Neutrophil (primary cell): Measurements from ENCODE around the gene KDM2B.
"Not testable (repeated sequence)": the region's sequence is repeated elsewhere in the genome, so short reads cannot be mapped to it uniquely, and the experiment has no call there.

Experiments used
- H3K27ac ChIP-seq: fragments of 200-600 bp; sonication (generic); 2 replicates; pipeline ENCODE4 v1.5.1; 2016; ENCODE audit warnings: mild to moderate bottlenecking, moderate library complexity
- H3K27me3 ChIP-seq: fragments of 200-600 bp; sonication (generic); 2 replicates; pipeline ENCODE4 v1.6.0; 2016; ENCODE audit warnings: mild to moderate bottlenecking
- H3K36me3 ChIP-seq: fragments of 200-600 bp; sonication (generic); 2 replicates; pipeline ENCODE4 v1.5.1; 2017
- H3K4me1 ChIP-seq, 2 experiments: fragments of 200-600 bp in 1 of 2; sonication (generic) in 1 of 2; 1 replicate in 1 of 2; 2 replicates in 1 of 2; pipeline versions ENCODE4 v1.5.1 to v1.6.1; 2013 to 2016; ENCODE audit warnings: low read depth in 1 of 2, low read length in 1 of 2, mild to moderate bottlenecking in 1 of 2, moderate library complexity in 1 of 2; ENCODE audit not compliant: control insufficient read depth in 1 of 2, insufficient read depth in 1 of 2
- H3K4me3 ChIP-seq, 2 experiments: fragments of 200-600 bp in 1 of 2; sonication (generic) in 1 of 2; 1 replicate in 1 of 2; 2 replicates in 1 of 2; pipeline ENCODE4 v1.5.1; 2013 to 2016; ENCODE audit warnings: low read depth in 1 of 2, low read length in 1 of 2, mild to moderate bottlenecking in 1 of 2, moderate library complexity in 1 of 2
- H3K9me3 ChIP-seq: fragments of 200-600 bp; sonication (generic); 2 replicates; pipeline ENCODE4 v1.5.1; 2016
- TF ChIP-seq, protein P1 (sequence below): fragments of 200-600 bp; sonication (generic); IDR thresholded peaks from 2 replicates; pipeline ENCODE4 v1.5.1; 2016; ENCODE audit warnings: antibody characterized with exemption

KDM2B gene

DNA sequence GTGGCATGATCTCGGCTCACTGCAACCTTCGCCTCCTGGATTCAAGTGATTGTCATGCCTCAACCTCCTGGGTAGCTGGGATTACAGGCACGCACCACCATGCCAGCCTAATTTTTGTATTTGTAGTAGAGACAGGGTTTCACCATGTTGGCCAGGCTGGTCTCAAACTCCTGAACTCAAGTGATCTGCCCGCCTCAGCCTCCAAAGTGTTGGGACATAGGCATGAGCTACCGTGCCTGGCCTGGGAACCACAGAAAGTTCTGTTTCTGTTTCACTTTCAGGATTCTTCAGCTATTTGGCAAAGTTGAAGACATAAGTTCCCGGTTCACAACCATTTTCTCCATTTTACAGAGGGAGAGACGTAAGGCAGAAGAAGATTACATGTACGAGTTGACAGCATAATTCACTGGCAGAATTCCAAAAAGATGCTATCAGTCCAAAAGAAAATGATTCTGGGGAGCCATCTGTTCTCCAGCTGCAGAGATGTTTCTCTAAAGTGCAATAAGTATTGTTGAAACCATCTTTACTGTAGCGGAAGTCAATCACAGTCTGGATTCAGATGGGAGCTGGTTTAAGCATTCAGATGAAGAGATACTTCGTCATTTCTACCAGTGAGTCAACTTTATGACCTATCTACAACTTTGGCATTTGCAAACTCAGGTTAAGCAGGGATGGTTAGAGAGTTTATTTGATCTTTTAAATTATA, 189.1 kb downstream of the KDM2B start:
- Histone ChIP-seq H3K27me3 (no peaks in the 10 kb centered on the region), H3K9me3 (no peaks in the 10 kb centered on the region), H3K36me3 (no peaks in the 10 kb centered on the region), H3K4me1 (no peaks in the 10 kb centered on the region), H3K27ac (no peak overlapping the region), H3K4me3 (no peak overlapping the region)
- TF ChIP-seq, protein P1, sequence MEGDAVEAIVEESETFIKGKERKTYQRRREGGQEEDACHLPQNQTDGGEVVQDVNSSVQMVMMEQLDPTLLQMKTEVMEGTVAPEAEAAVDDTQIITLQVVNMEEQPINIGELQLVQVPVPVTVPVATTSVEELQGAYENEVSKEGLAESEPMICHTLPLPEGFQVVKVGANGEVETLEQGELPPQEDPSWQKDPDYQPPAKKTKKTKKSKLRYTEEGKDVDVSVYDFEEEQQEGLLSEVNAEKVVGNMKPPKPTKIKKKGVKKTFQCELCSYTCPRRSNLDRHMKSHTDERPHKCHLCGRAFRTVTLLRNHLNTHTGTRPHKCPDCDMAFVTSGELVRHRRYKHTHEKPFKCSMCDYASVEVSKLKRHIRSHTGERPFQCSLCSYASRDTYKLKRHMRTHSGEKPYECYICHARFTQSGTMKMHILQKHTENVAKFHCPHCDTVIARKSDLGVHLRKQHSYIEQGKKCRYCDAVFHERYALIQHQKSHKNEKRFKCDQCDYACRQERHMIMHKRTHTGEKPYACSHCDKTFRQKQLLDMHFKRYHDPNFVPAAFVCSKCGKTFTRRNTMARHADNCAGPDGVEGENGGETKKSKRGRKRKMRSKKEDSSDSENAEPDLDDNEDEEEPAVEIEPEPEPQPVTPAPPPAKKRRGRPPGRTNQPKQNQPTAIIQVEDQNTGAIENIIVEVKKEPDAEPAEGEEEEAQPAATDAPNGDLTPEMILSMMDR: no peak

DNA sequence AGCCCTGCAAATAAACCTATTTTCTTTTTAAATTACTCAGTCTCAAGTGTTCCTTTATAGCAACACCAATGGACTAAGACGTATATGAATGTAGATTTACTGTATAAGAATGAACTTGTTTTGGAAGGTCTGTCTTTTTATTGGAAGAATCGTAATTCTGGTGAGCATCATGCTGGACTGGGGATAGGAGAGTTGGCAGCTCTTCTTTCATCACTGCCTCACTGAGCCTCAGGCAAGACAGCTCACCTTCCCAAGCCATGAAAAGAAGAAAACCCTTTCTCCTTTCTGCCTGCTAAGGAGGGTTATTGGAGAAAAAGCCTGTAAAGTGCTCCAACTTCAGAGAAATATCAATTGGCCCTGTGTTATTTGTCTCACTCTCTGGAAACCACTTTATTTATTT, 190.0 kb downstream of the KDM2B start:
- no peaks in the 10 kb centered on the region for H3K4me1 ChIP-seq
- H3K27me3 ChIP-seq: no peaks in the 10 kb centered on the region
- no peak overlapping the region for H3K27ac ChIP-seq
- H3K4me3 ChIP-seq: no peak overlapping the region
- TF ChIP-seq, protein P1: no peak
- H3K36me3 ChIP-seq: no peaks in the 10 kb centered on the region
- no peaks in the 10 kb centered on the region for H3K9me3 ChIP-seq

DNA sequence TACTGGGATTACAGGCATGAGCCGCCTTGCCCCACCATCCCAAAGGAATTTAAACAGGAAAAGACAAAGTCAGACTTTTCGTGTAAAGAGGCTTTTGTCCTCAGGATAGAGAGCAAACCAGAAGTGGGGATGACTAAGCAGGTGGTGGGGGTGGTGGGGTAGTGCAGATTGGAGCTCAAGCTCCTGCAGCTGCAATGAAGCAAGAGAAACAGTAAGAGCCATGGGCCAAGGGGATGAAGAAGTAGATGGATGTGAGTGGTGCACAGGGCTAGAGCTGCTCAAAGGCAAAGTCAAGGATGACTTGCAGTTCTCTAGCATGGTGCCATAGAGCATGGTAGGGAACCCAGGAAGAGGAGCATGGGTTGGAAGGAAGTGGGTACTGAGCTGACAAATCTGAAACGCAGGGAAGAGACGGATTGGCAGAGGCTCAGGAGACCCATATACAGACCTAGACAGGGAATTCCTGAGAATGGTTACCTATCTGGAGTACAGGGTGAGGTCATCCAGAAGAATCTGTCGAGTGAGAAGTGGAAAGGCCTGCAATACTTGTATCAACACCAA, 192.3 kb downstream of the KDM2B start:
- TF ChIP-seq, protein P1: no peak
- Histone ChIP-seq H3K27ac (no peak overlapping the region), H3K4me3 (no peak overlapping the region)

DNA sequence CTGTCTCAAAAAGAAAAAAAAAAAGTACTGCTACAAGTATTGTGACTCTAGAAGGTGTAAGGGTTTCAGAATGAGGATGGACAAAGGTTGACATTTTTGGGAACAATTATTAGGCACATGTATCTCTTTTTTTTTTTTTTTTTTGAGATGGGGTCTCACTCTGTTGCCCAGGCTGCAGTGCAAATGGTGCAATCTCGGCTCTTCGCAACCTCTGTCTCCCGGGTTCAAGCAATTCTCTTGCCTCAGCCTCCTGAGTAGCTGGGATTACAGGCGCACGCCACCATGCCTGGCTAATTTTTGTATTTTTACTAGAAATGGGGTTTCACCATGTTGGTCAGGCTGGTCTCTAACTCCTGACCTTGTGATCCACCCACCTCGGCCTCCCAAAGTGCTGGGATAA, 195.9 kb downstream of the KDM2B start:
- H3K27me3 ChIP-seq, H3K36me3 ChIP-seq, H3K27ac ChIP-seq, H3K9me3 ChIP-seq, H3K4me3 ChIP-seq, H3K4me1 ChIP-seq: not testable (repeated sequence)

More for the DNA sequence above, 192.3 kb downstream of the KDM2B start:
- H3K9me3 ChIP-seq: no peaks in the 10 kb centered on the region
- H3K36me3 ChIP-seq: no peaks in the 10 kb centered on the region
- H3K4me1 ChIP-seq: no peaks in the 10 kb centered on the region
- no peaks in the 10 kb centered on the region for H3K27me3 ChIP-seq

DNA sequence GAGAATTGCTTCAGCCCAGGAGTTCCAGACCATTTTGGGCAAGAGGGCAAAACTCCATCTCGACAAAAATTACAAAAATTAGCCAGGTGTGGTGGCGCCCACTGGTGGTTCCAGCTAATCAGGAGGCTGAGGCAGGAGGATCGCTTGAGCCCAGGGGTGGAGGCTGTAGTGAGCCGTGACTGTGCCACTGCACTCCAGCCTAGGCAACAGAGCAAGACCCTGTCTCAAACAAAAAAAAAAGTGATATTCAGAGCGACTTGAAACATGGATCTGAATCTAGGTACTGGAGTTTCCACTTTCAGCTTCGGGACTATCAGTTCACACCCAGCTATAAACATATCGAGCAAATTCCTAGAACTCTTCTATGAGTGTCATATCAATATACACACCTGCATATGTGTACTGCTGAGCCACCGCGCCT, 197.2 kb downstream of the KDM2B start:
- H3K9me3 ChIP-seq: no peaks in the 10 kb centered on the region
- H3K4me3 ChIP-seq: no peak overlapping the region
- no peak overlapping the region for H3K27ac ChIP-seq
- H3K36me3 ChIP-seq: no peaks in the 10 kb centered on the region
- no peaks in the 10 kb centered on the region for H3K4me1 ChIP-seq
- no peaks in the 10 kb centered on the region for H3K27me3 ChIP-seq
- TF ChIP-seq, protein P1: no peak

DNA sequence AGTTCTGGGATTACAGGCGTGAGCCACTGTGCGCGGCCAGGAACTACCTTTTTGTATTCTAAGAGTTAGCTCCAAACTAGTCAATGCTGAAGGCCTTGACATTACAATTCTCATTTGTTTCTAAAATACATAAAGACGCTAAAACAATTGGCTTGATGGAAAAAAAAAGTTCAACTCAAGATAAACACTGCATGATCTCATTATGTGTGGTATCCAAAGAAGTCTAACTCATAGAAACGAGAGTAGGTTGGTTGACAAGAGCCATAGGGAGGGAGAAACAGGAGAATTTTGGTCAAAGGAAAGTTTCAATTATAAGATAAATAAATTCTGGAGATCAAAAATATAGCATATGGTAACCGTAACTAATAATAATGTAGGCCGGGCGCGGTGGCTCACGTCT, 200.9 kb downstream of the KDM2B start:
- Histone ChIP-seq H3K4me3 (no peak overlapping the region), H3K9me3 (no peaks in the 10 kb centered on the region), H3K4me1 (no peaks in the 10 kb centered on the region), H3K36me3 (no peaks in the 10 kb centered on the region), H3K27me3 (no peaks in the 10 kb centered on the region), H3K27ac (no peak overlapping the region)
- TF ChIP-seq, protein P1: no peak
